IMR-90 (cell line): ENCODE data around the gene CDK15. TPM values are rescaled to one million over a fixed set of nuclear protein-coding genes. Genes with fewer than 3 reads are reported as not detected.
A peak's percentile ranks its signal among the peaks of the same experiment; 100 is the strongest.

Experiments used
- ATAC-seq: fragments of 200-7000 bp; cut with Tn5 transposase; 2 replicates; pipeline ENCODE4 v1.9.1; 2020; ENCODE audit warnings: low read depth, mild to moderate bottlenecking, moderate library complexity
- BruUV-seq: library from RNA; stranded (reverse); fragments of 400-500 nt; replicated peaks from 2 replicates; lab custom pipeline; 2021; lab: Mats Ljungman, UMichigan
- CTCF ChIA-PET: fragments of 300-600 bp; formaldehyde crosslinking; extraction: SDS; loops from one replicate; lab custom pipeline; 2021; ENCODE audit warnings: antibody characterized with exemption; lab: Yijun Ruan, JAX
- POLR2A ChIA-PET: fragments of 300-600 bp; sonication (Branson Sonifier 250); formaldehyde crosslinking; loops from one replicate; lab custom pipeline; 2022; ENCODE audit warnings: antibody characterized with exemption; ENCODE audit not compliant: unreplicated experiment; lab: Charles Lee
- DNase-seq: peaks from one replicate; pipeline ENCODE4 v3.0.0; 2013
- H2AFZ ChIP-seq: replicated peaks from 2 replicates; pipeline ENCODE3; 2013; ENCODE audit warnings: low read length, mild to moderate bottlenecking; ENCODE audit not compliant: poor library complexity
- H2AK5ac ChIP-seq: 2 replicates; pipeline ENCODE4 v1.6.1; 2013; ENCODE audit warnings: low read depth, low read length, inconsistent platforms
- H2AK9ac ChIP-seq: replicated peaks from 2 replicates; pipeline ENCODE3; 2013; ENCODE audit warnings: mild to moderate bottlenecking, low read depth, low read length, moderate library complexity; ENCODE audit not compliant: poor library complexity
- H2BK120ac ChIP-seq: 2 replicates; pipeline ENCODE4 v1.6.1; 2013; ENCODE audit warnings: low read depth, low read length, inconsistent platforms
- H2BK15ac ChIP-seq: 3 replicates; pipeline ENCODE4 v1.6.1; 2013; ENCODE audit warnings: low read depth, low read length, inconsistent platforms
- H2BK20ac ChIP-seq: 2 replicates; pipeline ENCODE4 v1.6.1; 2013; ENCODE audit warnings: low read depth, mild to moderate bottlenecking, inconsistent platforms, low read length, moderate library complexity
- H2BK5ac ChIP-seq: 2 replicates; pipeline ENCODE4 v1.6.1; 2013; ENCODE audit warnings: mild to moderate bottlenecking, low read depth, low read length, inconsistent platforms; ENCODE audit not compliant: poor library complexity, severe bottlenecking
- H3K14ac ChIP-seq: replicated peaks from 2 replicates; pipeline ENCODE4 v1.6.1; 2013; ENCODE audit warnings: low read depth, low read length, inconsistent platforms
- H3K18ac ChIP-seq: 2 replicates; pipeline ENCODE4 v1.6.1; 2013; ENCODE audit warnings: low read depth, low read length, control low read depth
- H3K23ac ChIP-seq: 2 replicates; pipeline ENCODE4 v1.6.1; 2013; ENCODE audit warnings: low read depth, low read length, inconsistent platforms
- H3K27ac ChIP-seq: 2 replicates; pipeline ENCODE4 v1.5.1; 2013; ENCODE audit warnings: mild to moderate bottlenecking, control low read depth, low read length; ENCODE audit not compliant: insufficient read depth
- H3K27me3 ChIP-seq: 2 replicates; pipeline ENCODE4 v1.6.1; 2013; ENCODE audit warnings: low read length; ENCODE audit not compliant: control insufficient read depth, insufficient read depth
- H3K36me3 ChIP-seq: 2 replicates; pipeline ENCODE4 v1.6.1; 2013; ENCODE audit warnings: low read length, mixed read lengths; ENCODE audit not compliant: control insufficient read depth, insufficient read depth
- H3K4ac ChIP-seq: 2 replicates; pipeline ENCODE4 v1.6.1; 2013; ENCODE audit warnings: low read depth, low read length, inconsistent platforms
- H3K4me1 ChIP-seq: 2 replicates; pipeline ENCODE4 v1.6.1; 2013; ENCODE audit warnings: low read length, mixed read lengths; ENCODE audit not compliant: control insufficient read depth, insufficient read depth
- H3K4me2 ChIP-seq: 2 replicates; pipeline ENCODE4 v1.6.1; 2013; ENCODE audit warnings: low read depth, mild to moderate bottlenecking, control low read depth, low read length, moderate library complexity
- H3K4me3 ChIP-seq: 2 replicates; pipeline ENCODE4 v1.5.1; 2013; ENCODE audit warnings: low read depth, mild to moderate bottlenecking, control low read depth, low read length, moderate library complexity; ENCODE audit not compliant: insufficient read depth
- H3K56ac ChIP-seq: 2 replicates; pipeline ENCODE4 v1.6.1; 2013; ENCODE audit warnings: low read length, inconsistent platforms; ENCODE audit not compliant: insufficient read depth; ENCODE audit errors: extremely low read depth
- H3K79me1 ChIP-seq, 2 experiments: 2 replicates each; pipeline ENCODE4 v1.6.1; 2013; ENCODE audit warnings: low read length in 2 of 2, inconsistent platforms in 1 of 2, low read depth in 1 of 2
- H3K9ac ChIP-seq: 2 replicates; pipeline ENCODE4 v1.6.1; 2013; ENCODE audit warnings: low read depth, low read length, control low read depth
- H3K9me1 ChIP-seq: 2 replicates; pipeline ENCODE4 v1.6.1; 2013; ENCODE audit warnings: low read length, inconsistent platforms; ENCODE audit not compliant: insufficient read depth
- H3K9me3 ChIP-seq: 2 replicates; pipeline ENCODE4 v1.6.1; 2013; ENCODE audit warnings: low read length; ENCODE audit not compliant: control insufficient read depth, insufficient read depth
- H4K20me1 ChIP-seq: 2 replicates; pipeline ENCODE4 v1.6.1; 2013; ENCODE audit warnings: low read length, inconsistent platforms; ENCODE audit not compliant: insufficient read depth
- H4K5ac ChIP-seq: 2 replicates; pipeline ENCODE4 v1.6.1; 2013; ENCODE audit warnings: mild to moderate bottlenecking, low read depth, low read length, control low read depth
- H4K8ac ChIP-seq, 2 experiments: 2 replicates each; pipeline ENCODE4 v1.6.1; 2013; ENCODE audit warnings: low read depth in 2 of 2, low read length in 2 of 2, control low read depth in 1 of 2, inconsistent platforms in 1 of 2
- H4K91ac ChIP-seq: 2 replicates; pipeline ENCODE4 v1.6.1; 2013; ENCODE audit warnings: low read depth, low read length, inconsistent platforms; ENCODE audit not compliant: insufficient read depth
- BHLHE40 ChIP-seq: fragments of 150-350 bp; IDR thresholded peaks from 2 replicates; pipeline ENCODE4 v1.6.1; 2016; ENCODE audit warnings: mild to moderate bottlenecking, low read depth, low read length
- CEBPB ChIP-seq: IDR thresholded peaks from 2 replicates; pipeline ENCODE4 v1.6.1; 2012; ENCODE audit warnings: low read depth, low read length, improper control_type of control experiment
- CHD1 ChIP-seq: IDR thresholded peaks from 2 replicates; pipeline ENCODE4 v1.6.1; 2012; ENCODE audit warnings: low read depth, low read length, improper control_type of control experiment
- FOS ChIP-seq: fragments of 150-350 bp; IDR thresholded peaks from 2 replicates; pipeline ENCODE4 v1.6.1; 2016; ENCODE audit warnings: low read depth, low read length
- MXI1 ChIP-seq: IDR thresholded peaks from 2 replicates; pipeline ENCODE4 v1.6.1; 2012; ENCODE audit warnings: low read depth, mild to moderate bottlenecking, low read length, moderate library complexity, borderline replicate concordance
- NFE2L2 ChIP-seq: fragments of 150-350 bp; IDR thresholded peaks from 2 replicates; pipeline ENCODE4 v1.6.1; 2016; ENCODE audit warnings: low read depth, mild to moderate bottlenecking, low read length
- SMC3 ChIP-seq: fragments of 150-350 bp; IDR thresholded peaks from 2 replicates; pipeline ENCODE4 v1.6.1; 2016; ENCODE audit warnings: low read depth, mild to moderate bottlenecking, antibody characterized with exemption, low read length, moderate library complexity
- WGBS, 2 experiments: methylation state at CpG; one replicate each; pipeline versions ENCODE4 v1.1.5 to v1.1.7; 2013; ENCODE audit warnings: missing lambda C conversion rate in 2 of 2; ENCODE audit not compliant: insufficient read length in 1 of 2; ENCODE audit errors: extremely low coverage in 2 of 2; 5-methylcytosine and 5-hydroxymethylcytosine counted together
- dilution Hi-C: fragments of 300-500 bp; cut with HindIII; formaldehyde crosslinking; loops from one replicate; pipeline ENCODE4 v1.14.3; 2018; ENCODE audit warnings: low sequenced_read_pairs; ENCODE audit not compliant: unreplicated experiment
- in situ Hi-C: fragments of 300-500 bp; cut with MboI; formaldehyde crosslinking; loops from 3 replicates; pipeline ENCODE4 v1.14.3; 2019; ENCODE audit warnings: low sequenced_read_pairs, inconsistent platforms, mixed read lengths
- intact Hi-C: fragments of 100-400 bp; cut with micrococcal nuclease; formaldehyde crosslinking; loops from 2 replicates; pipeline ENCODE4 v1.10.0; 2022
- polyA plus RNA-seq, 3 experiments: library from polyadenylated mRNA; depleted of rRNA; stranded (reverse); fragments of >200 nt; gene quantifications; 2 replicates each; pipeline ENCODE4 v1.2.3, GENCODE V29; 2012; ENCODE audit warnings: low replicate concordance in 1 of 3
- total RNA-seq: library from RNA; depleted of rRNA; stranded (reverse); fragments of >200 nt; gene quantifications from 2 replicates; pipeline ENCODE4 v1.2.3, GENCODE V29; 2012
- TF ChIP-seq, protein P1 (sequence below): fragments of 150-350 bp; IDR thresholded peaks from 2 replicates; pipeline ENCODE4 v1.6.1; 2017; ENCODE audit warnings: mild to moderate bottlenecking, antibody characterized with exemption, low read length, low read depth

The CDK15 gene
- total and polyA plus RNA-seq, 2 of the 4 experiments (the other 2 are of a cell fraction): 16.1 to 33.0 TPM

- Histone ChIP-seq H3K27me3 (no peaks in the 10 kb centered on the region), H3K27ac (peak overlapping the region; percentile 70), H3K4me2 (peak overlapping the region; percentile 30; the same call in 1 of the 2 replicates), H3K36me3 (no peaks in the 10 kb centered on the region), H3K18ac (peak overlapping the region; percentile 53; the same call in 1 of the 2 replicates), H2AK9ac (no peak overlapping the region), H3K56ac (peak overlapping the region; percentile 78), H4K5ac (peak overlapping the region; percentile 4; the same call in 1 of the 2 replicates), H2BK20ac (peak overlapping the region; percentile 79), H4K20me1 (no peaks in the 10 kb centered on the region), H2AK5ac (peak overlapping the region; percentile 2), H4K91ac (peak overlapping the region; percentile 54), H2BK120ac (peak overlapping the region; percentile 53), H2BK15ac (0 out of 3 replicates have a peak overlapping the region, but pooled peaks have one; percentile 10), H2BK5ac (peak overlapping the region; percentile 91), H3K9me3 (no peaks in the 10 kb centered on the region), H3K4ac (peak overlapping the region; percentile 42), H3K4me3 (no peak overlapping the region), H3K9me1 (peaks cover 11% of the 10 kb centered on the region), H3K4me1 (peaks cover 31% of the 10 kb centered on the region), H2AFZ (no peak overlapping the region), H3K9ac (peak overlapping the region; percentile 6; the same call in 1 of the 2 replicates), H3K23ac (peak overlapping the region; percentile 38), H3K79me1 (peaks cover 13 to 44% of the 10 kb centered on the region in 2 experiments), H4K8ac (peak overlapping the region in 1 of 2 experiments; percentile 39; a peak in 2 of 4 replicates), H3K14ac (0 out of 2 replicates have a peak overlapping the region, but pooled peaks have one; percentile 4)
- DNase-seq (peak; percentile 91), ATAC-seq (peak; percentile 46; the same call in 1 of the 2 replicates)
- dilution Hi-C loops (no loop called here), intact Hi-C loops (loop anchor here (1.0 to 5.0 kb wide), 5 partner anchors 49 to 407 kb away; partner anchors contain the start of gene NOP58), in situ Hi-C loops (loop anchor here (5.0 kb wide), 2 partner anchors 58 to 177 kb away; no protein-coding TSS in a partner anchor)
- POLR2A ChIA-PET: interaction anchor here (1.3 kb wide), 1 partner anchor 53 kb away, joined by 3 read pairs; the partner anchor contains the start of gene CDK15
- no TSS peak for BruUV-seq
- CTCF ChIA-PET: interaction anchor here (0.6 to 2.5 kb wide), 13 partner anchors 11 to 319 kb away, joined by 3 to 9 read pairs (median 3); no protein-coding TSS in a partner anchor
- TF ChIP-seq SMC3: peak; percentile 22
- peak; percentile 70 for TF ChIP-seq CEBPB
- TF ChIP-seq CHD1: no peak
- no peak for TF ChIP-seq MXI1
- TF ChIP-seq, protein P1, sequence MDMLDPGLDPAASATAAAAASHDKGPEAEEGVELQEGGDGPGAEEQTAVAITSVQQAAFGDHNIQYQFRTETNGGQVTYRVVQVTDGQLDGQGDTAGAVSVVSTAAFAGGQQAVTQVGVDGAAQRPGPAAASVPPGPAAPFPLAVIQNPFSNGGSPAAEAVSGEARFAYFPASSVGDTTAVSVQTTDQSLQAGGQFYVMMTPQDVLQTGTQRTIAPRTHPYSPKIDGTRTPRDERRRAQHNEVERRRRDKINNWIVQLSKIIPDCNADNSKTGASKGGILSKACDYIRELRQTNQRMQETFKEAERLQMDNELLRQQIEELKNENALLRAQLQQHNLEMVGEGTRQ: no peak
- TF ChIP-seq FOS: peak; percentile 66
- 0 out of 2 replicates have a peak, but pooled peaks have one; percentile 31 for TF ChIP-seq NFE2L2
- TF ChIP-seq BHLHE40: peak; percentile 53
- WGBS, 2 experiments: 80% methylated on average over 2 of the region's 5 CpGs; no CpG with 5 or more reads in 1 of the 2 experiments
These were observed 53.6 kb downstream of the CDK15 start for GRCh38 chr2:201859949-201860348.
